Kidney (tissue), 14 donors: ENCODE data around the gene FBXL19. TPM values are rescaled to one million over a fixed set of nuclear protein-coding genes. Genes with fewer than 3 reads are reported as not detected.
A peak's percentile ranks its signal among the peaks of the same experiment; 100 is the strongest.

Source experiments
- DNase-seq, 5 donors: peaks; one replicate each; pipeline ENCODE4 v3.0.0-alpha.2; 2013 to 2020
- FAIRE-seq: peaks from 2 replicates; lab custom pipeline; 2012; peaks lifted over from hg19 to GRCh38; lab: Jason Lieb, UNC
- H3K27ac ChIP-seq, 2 donors: one replicate each; pipeline ENCODE4 v1.7.0; 2013; ENCODE audit warnings: low read depth in 2 of 2, low read length in 2 of 2, inconsistent platforms in 1 of 2
- H3K27me3 ChIP-seq: one replicate; pipeline ENCODE4 v1.7.1; 2013; ENCODE audit warnings: low read length, inconsistent platforms; ENCODE audit not compliant: control insufficient read depth, insufficient read depth
- H3K36me3 ChIP-seq, 3 donors: one replicate each; pipeline versions ENCODE4 v1.7.0 to v1.7.1; 2013; ENCODE audit warnings: low read length in 3 of 3, control low read depth in 1 of 3, inconsistent platforms in 1 of 3; ENCODE audit not compliant: insufficient read depth in 3 of 3, control insufficient read depth in 2 of 3
- H3K4me1 ChIP-seq, 3 donors: one replicate each; pipeline versions ENCODE4 v1.7.0 to v1.7.1; 2013; ENCODE audit warnings: low read length in 3 of 3, inconsistent platforms in 1 of 3, low read depth in 1 of 3; ENCODE audit not compliant: control insufficient read depth in 2 of 3, insufficient read depth in 2 of 3
- H3K4me3 ChIP-seq, 3 donors: one replicate each; pipeline versions ENCODE4 v1.7.0 to v1.8.1; 2013; ENCODE audit warnings: low read length in 3 of 3, control low read depth in 1 of 3, inconsistent platforms in 1 of 3
- H3K9ac ChIP-seq, 3 donors: one replicate each; pipeline versions ENCODE4 v1.7.0 to v1.7.1; 2013; ENCODE audit warnings: low read length in 3 of 3, control low read depth in 1 of 3, inconsistent platforms in 1 of 3
- H3K9me3 ChIP-seq, 3 donors: one replicate each; pipeline versions ENCODE4 v1.7.0 to v1.7.1; 2013; ENCODE audit warnings: low read length in 3 of 3, control low read depth in 1 of 3, inconsistent platforms in 1 of 3; ENCODE audit not compliant: control insufficient read depth in 2 of 3, insufficient read depth in 1 of 3
- CTCF ChIP-seq: IDR thresholded peaks from 3 replicates; pipeline ENCODE4 v1.5.1; 2012; ENCODE audit warnings: mild to moderate bottlenecking, moderate library complexity, borderline replicate concordance; ENCODE audit not compliant: insufficient read depth; ENCODE audit errors: extremely low read depth
- intact Hi-C: fragments of 100-400 bp; cut with DNase I; formaldehyde crosslinking; loops from one replicate; pipeline ENCODE4 v1.11.1; 2022
- polyA plus RNA-seq: library from polyadenylated mRNA; stranded (reverse); fragments of 350-450 nt; fragmentation: Illumina TruSeq; extraction: RNeasy Lipid Tissue Mini Kit (QIAGEN cat#74804); gene quantifications from one replicate; pipeline ENCODE4 v1.2.3, GENCODE V29; 2014; ENCODE audit warnings: low read depth, low replicate concordance; ENCODE audit not compliant: insufficient read depth
- total RNA-seq: library from RNA; stranded (reverse); fragmentation: NEBNext Ultra II Directional; extraction: Animal tissue kit (Norgen Biotek cat#: 25700); gene quantifications from one replicate; pipeline ENCODE4 v1.2.1, GENCODE V29; 2021
- donor health status: control.
- donor health status: control.
- donor health status: control.
- donor health status: control.
- donor health status: control.
- donor health status: DM: yes; HTN: yes; CAD: no.
- donor health status: Normal renal cell carcinoma (clear cell type).

The FBXL19 gene
- total and polyA plus RNA-seq, 2 donors from 2014 or later = 7.4 to 18.9 TPM

DNA sequence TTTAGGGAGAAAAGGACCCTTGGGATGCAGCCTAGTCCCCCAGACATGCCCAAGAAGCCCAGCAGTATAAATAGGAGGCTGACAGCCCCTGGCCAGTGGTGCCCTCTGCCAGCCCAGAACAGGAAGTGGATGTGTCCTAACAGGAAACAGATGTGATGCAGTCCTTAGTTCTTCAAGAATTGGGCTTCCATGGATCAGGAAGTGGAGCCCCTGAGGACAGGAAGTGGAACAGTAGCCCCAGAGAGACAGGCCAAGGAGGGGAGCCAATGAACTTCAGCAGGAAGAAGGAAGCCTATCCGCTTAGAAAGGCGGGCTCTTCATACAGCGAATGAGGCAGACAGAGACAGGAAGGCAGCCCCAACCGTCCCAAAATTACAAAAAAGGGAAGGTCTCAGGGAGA is 19.8 kb upstream of the FBXL19 start:
- peak overlapping the region; percentile 43 to 76 for H3K27ac ChIP-seq
- intact Hi-C loops = no loop called here
- no peak for TF ChIP-seq CTCF
- H3K9ac ChIP-seq = no peak overlapping the region
- H3K36me3 ChIP-seq = no peaks in the 10 kb centered on the region
- H3K4me1 ChIP-seq = peaks cover 0 to 11% (median 4%) of the 10 kb centered on the region in 3 donors
- DNase-seq = peak in 1 of 5 donors; percentile 60
- no peaks in the 10 kb centered on the region for H3K27me3 ChIP-seq
- H3K9me3 ChIP-seq = no peaks in the 10 kb centered on the region
- no peak for FAIRE-seq
- no peak overlapping the region for H3K4me3 ChIP-seq

DNA sequence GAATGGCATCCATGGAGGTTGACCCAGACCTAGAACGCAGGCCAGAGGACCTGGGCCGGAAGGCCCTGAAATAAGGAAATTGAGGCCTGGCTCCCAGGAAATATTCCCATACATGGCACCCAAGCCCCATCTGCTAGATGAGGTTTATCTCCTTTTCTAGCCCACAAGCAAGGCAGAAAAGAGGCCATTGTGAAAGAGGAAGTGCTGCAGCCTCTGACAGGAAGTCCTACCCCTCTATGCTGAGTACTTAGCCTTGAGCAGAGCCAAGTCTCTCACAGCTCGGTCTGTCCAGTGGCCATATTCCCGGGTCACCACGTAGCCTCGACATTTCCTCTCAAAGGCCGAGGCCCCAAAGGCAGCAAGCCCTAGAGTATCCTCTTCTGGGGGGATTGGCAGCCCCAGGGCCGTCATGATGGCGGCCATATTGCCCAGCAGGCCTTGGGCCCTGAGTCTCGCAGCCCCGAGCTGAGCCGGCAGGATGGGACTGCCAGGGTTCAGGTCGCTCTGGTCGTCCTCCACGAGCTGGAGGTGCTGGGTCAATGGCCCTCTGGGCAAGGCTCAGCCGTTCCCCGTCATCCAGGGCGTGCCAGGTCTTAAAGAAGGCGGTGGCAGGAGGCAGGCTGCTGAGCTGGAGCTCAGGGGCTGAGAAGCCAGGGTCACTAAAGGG is 19.1 kb upstream of the FBXL19 start:
- no peak for FAIRE-seq
- H3K9ac ChIP-seq = no peak overlapping the region

GRCh38 chr16:30907064-30907463 is 16.3 kb upstream of the FBXL19 start:
- FAIRE-seq (no peak), DNase-seq (no peak)
- Histone ChIP-seq H3K4me3 (no peak overlapping the region), H3K27ac (no peak overlapping the region), H3K4me1 (peaks cover 0 to 9% (median 4%) of the 10 kb centered on the region in 3 donors), H3K36me3 (no peaks in the 10 kb centered on the region), H3K27me3 (no peaks in the 10 kb centered on the region), H3K9me3 (no peaks in the 10 kb centered on the region), H3K9ac (no peak overlapping the region)
- intact Hi-C loops = no loop called here
- TF ChIP-seq CTCF = no peak

More for the DNA sequence above, 19.1 kb upstream of the FBXL19 start:
- H3K4me1 ChIP-seq = peaks cover 0 to 11% (median 4%) of the 10 kb centered on the region in 3 donors
- TF ChIP-seq CTCF = no peak
- peak overlapping the region; percentile 43 to 76 for H3K27ac ChIP-seq
- H3K27me3 ChIP-seq = no peaks in the 10 kb centered on the region
- H3K4me3 ChIP-seq = no peak overlapping the region
- intact Hi-C loops = no loop called here
- H3K36me3 ChIP-seq = no peaks in the 10 kb centered on the region
- no peaks in the 10 kb centered on the region for H3K9me3 ChIP-seq
- DNase-seq = no peak
